GM19438 (cell line): ENCODE data around the gene CHN2.

Source experiments
- ATAC-seq: cut with Tn5 transposase; IDR thresholded peaks from one replicate; pipeline ENCODE4 v1.9.1; 2021; ENCODE audit warnings: low read depth; ENCODE audit not compliant: unreplicated experiment

Gene CHN2

GRCh38 chr7:29381206-29382094 lies 186.9 kb downstream of the CHN2 start:
- ATAC-seq: no peak

- no peak for ATAC-seq
Observed at GRCh38 chr7:29384277-29384676, 189.7 kb downstream of the CHN2 start.

- no peak for ATAC-seq
Observed at GRCh38 chr7:29385214-29385814, 190.7 kb downstream of the CHN2 start.

- ATAC-seq: no peak
Observed at GRCh38 chr7:29386196-29386765, 191.7 kb downstream of the CHN2 start.

GRCh38 chr7:29391262-29391661 lies 196.7 kb downstream of the CHN2 start:
- no peak for ATAC-seq

GRCh38 chr7:29394321-29394720 lies 199.7 kb downstream of the CHN2 start:
- ATAC-seq: no peak

- no peak for ATAC-seq
Observed at GRCh38 chr7:29396563-29396962, 202.0 kb downstream of the CHN2 start.

- ATAC-seq: no peak
Observed at GRCh38 chr7:29397398-29397797, 202.8 kb downstream of the CHN2 start.

- ATAC-seq: no peak
Observed at GRCh38 chr7:29398011-29398410, 203.4 kb downstream of the CHN2 start.

GRCh38 chr7:29400437-29400836 lies 205.9 kb downstream of the CHN2 start:
- no peak for ATAC-seq

- ATAC-seq: no peak
Observed at GRCh38 chr7:29401769-29402168, 207.2 kb downstream of the CHN2 start.

GRCh38 chr7:29405891-29406290 lies 211.3 kb downstream of the CHN2 start:
- no peak for ATAC-seq

GRCh38 chr7:29406366-29406765 lies 211.8 kb downstream of the CHN2 start:
- ATAC-seq: no peak

- no peak for ATAC-seq
Observed at GRCh38 chr7:29408841-29409243, 214.3 kb downstream of the CHN2 start.

GRCh38 chr7:29410996-29411395 lies 216.4 kb downstream of the CHN2 start:
- ATAC-seq: no peak

GRCh38 chr7:29412912-29413311 lies 218.3 kb downstream of the CHN2 start:
- ATAC-seq: no peak

- ATAC-seq: no peak
Observed at GRCh38 chr7:29413626-29414136, 219.1 kb downstream of the CHN2 start.

GRCh38 chr7:29414216-29414615 lies 219.6 kb downstream of the CHN2 start:
- ATAC-seq: no peak

GRCh38 chr7:29415215-29415614 lies 220.6 kb downstream of the CHN2 start:
- no peak for ATAC-seq

- ATAC-seq: no peak
Observed at GRCh38 chr7:29416276-29416937, 221.8 kb downstream of the CHN2 start.

GRCh38 chr7:29416938-29417305 lies 222.3 kb downstream of the CHN2 start:
- ATAC-seq: no peak
